ENCODE data around the gene CEP164.
"Not testable (repeated sequence)": the region's sequence is repeated elsewhere in the genome, so short reads cannot be mapped to it uniquely, and the experiment has no call there.

Gene CEP164

GRCh38 chr11:117399100-117399840, 71.6 kb downstream of the CEP164 start:
- DNase-seq, result not testable (repeated sequence)

- DNase-seq, result not testable (repeated sequence)
These were observed 78.2 kb downstream of the CEP164 start for GRCh38 chr11:117405898-117406297.

- no peak for DNase-seq
These were observed 79.4 kb downstream of the CEP164 start for GRCh38 chr11:117407016-117407415.

GRCh38 chr11:117408356-117408755, 80.7 kb downstream of the CEP164 start:
- no peak for DNase-seq

- DNase-seq, result no peak
These were observed 81.9 kb downstream of the CEP164 start for GRCh38 chr11:117409511-117409910.

GRCh38 chr11:117410238-117410637, 82.6 kb downstream of the CEP164 start:
- no peak for DNase-seq

GRCh38 chr11:117410861-117411710, 83.4 kb downstream of the CEP164 start:
- DNase-seq, result no peak

GRCh38 chr11:117411736-117412135, 84.1 kb downstream of the CEP164 start:
- DNase-seq, result no peak

- DNase-seq, result no peak
These were observed 84.5 kb downstream of the CEP164 start for GRCh38 chr11:117412176-117412575.

GRCh38 chr11:117412653-117413275, 85.1 kb downstream of the CEP164 start:
- no peak for DNase-seq

- no peak for DNase-seq
These were observed 86.0 kb downstream of the CEP164 start for GRCh38 chr11:117413616-117414015.

GRCh38 chr11:117414724-117415123, 87.1 kb downstream of the CEP164 start:
- DNase-seq, result no peak

- DNase-seq, result no peak
These were observed 87.8 kb downstream of the CEP164 start for GRCh38 chr11:117415358-117415896.

GRCh38 chr11:117417342-117417741, 89.7 kb downstream of the CEP164 start:
- no peak for DNase-seq

GRCh38 chr11:117417856-117418255, 90.2 kb downstream of the CEP164 start:
- DNase-seq, result no peak

- no peak for DNase-seq
These were observed 91.3 kb downstream of the CEP164 start for GRCh38 chr11:117418737-117419481.

- no peak for DNase-seq
These were observed 92.0 kb downstream of the CEP164 start for GRCh38 chr11:117419482-117420142.

- no peak for DNase-seq
These were observed 92.5 kb downstream of the CEP164 start for GRCh38 chr11:117420143-117420485.

GRCh38 chr11:117420598-117420997, 92.9 kb downstream of the CEP164 start:
- DNase-seq, result no peak

- no peak for DNase-seq
These were observed 93.4 kb downstream of the CEP164 start for GRCh38 chr11:117421041-117421440.

- no peak for DNase-seq
These were observed 93.8 kb downstream of the CEP164 start for GRCh38 chr11:117421476-117421875.

- DNase-seq, result no peak
These were observed 95.5 kb downstream of the CEP164 start for GRCh38 chr11:117423046-117423575.
